CD4-positive, alpha-beta T cell treated with Interleukin-15 for 1 hour (primary cell): Measurements from ENCODE around the gene SH3BP5.

Experiments used
- DNase-seq: peaks from one replicate; pipeline ENCODE4 v3.0.0-alpha.2; 2020

The SH3BP5 gene

GRCh38 chr3:15295506-15295905 is 36.9 kb downstream of the SH3BP5 start:
- DNase-seq = peak; percentile 32

GRCh38 chr3:15294929-15295328 is 37.5 kb downstream of the SH3BP5 start:
- peak; percentile 70 for DNase-seq

- peak; percentile 26 for DNase-seq
These were observed 39.4 kb downstream of the SH3BP5 start for GRCh38 chr3:15292765-15293522.

GRCh38 chr3:15291589-15292541 is 40.5 kb downstream of the SH3BP5 start:
- peak; percentile 73 for DNase-seq

- DNase-seq = no peak
These were observed 41.6 kb downstream of the SH3BP5 start for GRCh38 chr3:15290736-15291135.

- no peak for DNase-seq
These were observed 42.7 kb downstream of the SH3BP5 start for GRCh38 chr3:15289661-15290060.

GRCh38 chr3:15288331-15289035 is 43.9 kb downstream of the SH3BP5 start:
- DNase-seq = no peak

GRCh38 chr3:15287565-15288330 is 44.6 kb downstream of the SH3BP5 start:
- peak; percentile 68 for DNase-seq

GRCh38 chr3:15286022-15286421 is 46.4 kb downstream of the SH3BP5 start:
- no peak for DNase-seq

GRCh38 chr3:15284121-15284889 is 48.1 kb downstream of the SH3BP5 start:
- DNase-seq = peak; percentile 12

GRCh38 chr3:15283702-15284101 is 48.7 kb downstream of the SH3BP5 start:
- DNase-seq = no peak

GRCh38 chr3:15281817-15282216 is 50.6 kb downstream of the SH3BP5 start:
- no peak for DNase-seq

- no peak for DNase-seq
These were observed 51.4 kb downstream of the SH3BP5 start for GRCh38 chr3:15280853-15281532.

GRCh38 chr3:15279671-15280402 is 52.5 kb downstream of the SH3BP5 start:
- no peak for DNase-seq

GRCh38 chr3:15279205-15279604 is 53.2 kb downstream of the SH3BP5 start:
- DNase-seq = no peak

GRCh38 chr3:15277861-15278500 is 54.4 kb downstream of the SH3BP5 start:
- no peak for DNase-seq

GRCh38 chr3:15276028-15276724 is 56.2 kb downstream of the SH3BP5 start:
- DNase-seq = no peak

GRCh38 chr3:15273227-15273626 is 59.2 kb downstream of the SH3BP5 start:
- no peak for DNase-seq
